ENCODE results near the gene ZEB1.
"Not testable (repeated sequence)": the region's sequence is repeated elsewhere in the genome, so short reads cannot be mapped to it uniquely, and the experiment has no call there.

The ZEB1 gene

DNA sequence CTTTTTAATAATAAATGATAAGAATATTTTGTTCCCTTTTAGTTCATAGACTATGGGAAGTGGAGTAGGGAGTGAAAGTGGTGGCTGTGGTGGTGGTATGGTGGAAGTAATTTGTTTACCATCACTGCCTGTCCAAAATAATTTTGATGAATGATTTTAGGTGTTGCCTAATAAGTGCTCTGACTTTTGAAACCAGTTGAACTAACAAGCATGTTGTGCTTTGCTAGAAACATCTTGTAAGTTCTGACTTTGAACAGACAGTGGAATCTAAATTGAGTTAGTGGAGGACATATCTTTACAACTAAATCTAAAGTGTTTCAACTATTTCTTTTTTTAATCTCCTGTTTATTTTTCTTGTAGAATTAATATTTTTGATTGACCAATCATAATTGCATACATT lies 49.7 kb downstream of the ZEB1 start:
- DNase-seq (ENCODE audit: low spot score), result no peak

- DNase-seq (ENCODE audit: low spot score), result no peak
Observed at GRCh38 chr10:31372439-31372838, 53.4 kb downstream of the ZEB1 start.

DNA sequence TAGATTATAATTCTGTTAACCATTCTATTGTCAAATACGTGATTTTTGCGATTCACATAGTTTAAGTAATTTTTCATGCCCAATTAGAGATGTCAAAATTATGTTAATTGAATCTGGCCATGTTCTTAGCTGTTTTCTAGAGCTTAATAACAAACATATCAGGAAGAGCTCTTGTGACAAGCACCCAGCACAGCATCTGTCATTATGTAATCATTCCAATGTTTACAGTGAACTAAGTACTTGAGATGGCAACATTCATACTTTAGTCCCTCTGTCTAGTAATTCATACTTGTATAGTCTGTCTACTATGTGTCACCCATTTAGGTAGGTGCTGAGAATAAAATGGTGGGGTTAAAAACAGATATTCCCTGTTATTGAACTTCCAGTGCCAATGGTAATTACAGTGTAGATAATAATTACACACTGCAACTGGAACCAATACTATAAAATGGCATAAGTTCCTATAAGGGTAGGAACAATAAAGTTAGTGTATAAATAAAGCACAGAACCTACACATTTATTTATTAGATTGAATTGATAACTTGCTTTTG lies 55.2 kb downstream of the ZEB1 start:
- no peak for DNase-seq (ENCODE audit: low spot score)

GRCh38 chr10:31381171-31381570 lies 62.2 kb downstream of the ZEB1 start:
- DNase-seq (ENCODE audit: low spot score), result no peak

- no peak for DNase-seq (ENCODE audit: low spot score)
Observed at GRCh38 chr10:31381766-31382316, 62.8 kb downstream of the ZEB1 start.

- DNase-seq (ENCODE audit: low spot score), result no peak
Observed at GRCh38 chr10:31383810-31384588, 65.0 kb downstream of the ZEB1 start.

DNA sequence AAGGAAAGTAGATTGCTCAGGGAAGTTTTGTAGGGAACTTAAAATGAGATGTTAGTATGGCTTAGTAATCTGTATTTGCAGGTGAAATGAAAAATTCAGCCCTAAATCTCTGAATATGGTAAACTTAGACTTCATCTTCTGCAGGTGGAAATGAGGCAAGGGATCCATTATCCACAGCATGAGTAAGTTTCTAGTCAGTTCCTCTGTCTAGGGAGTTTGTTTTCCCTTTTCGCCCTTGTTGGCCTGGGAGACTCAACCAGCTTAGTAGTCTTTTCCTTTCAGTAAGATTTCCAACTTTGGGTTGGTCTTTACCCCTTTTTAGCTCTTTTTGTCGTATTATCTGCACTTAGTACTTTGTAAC lies 65.6 kb downstream of the ZEB1 start:
- DNase-seq (ENCODE audit: low spot score), result no peak

DNA sequence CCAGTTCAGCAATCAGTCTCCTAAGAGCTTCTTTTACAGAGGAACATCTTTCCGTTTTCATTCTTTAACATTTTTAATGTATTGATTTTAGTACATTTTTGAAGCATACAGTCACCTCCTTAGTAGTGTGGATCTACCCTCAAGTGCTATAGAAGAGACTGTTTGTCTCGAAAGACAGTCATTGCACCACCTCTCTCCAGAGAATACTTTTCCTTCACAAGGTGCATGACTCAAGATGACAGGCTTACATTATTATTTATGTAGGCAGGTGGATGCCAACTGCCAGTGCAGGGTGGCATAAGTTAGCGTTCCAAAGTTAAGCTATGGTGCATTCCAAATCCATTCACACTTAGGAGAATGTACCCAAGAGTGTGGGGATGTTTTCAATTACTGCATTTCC lies 71.8 kb downstream of the ZEB1 start:
- no peak for DNase-seq (ENCODE audit: low spot score)

DNA sequence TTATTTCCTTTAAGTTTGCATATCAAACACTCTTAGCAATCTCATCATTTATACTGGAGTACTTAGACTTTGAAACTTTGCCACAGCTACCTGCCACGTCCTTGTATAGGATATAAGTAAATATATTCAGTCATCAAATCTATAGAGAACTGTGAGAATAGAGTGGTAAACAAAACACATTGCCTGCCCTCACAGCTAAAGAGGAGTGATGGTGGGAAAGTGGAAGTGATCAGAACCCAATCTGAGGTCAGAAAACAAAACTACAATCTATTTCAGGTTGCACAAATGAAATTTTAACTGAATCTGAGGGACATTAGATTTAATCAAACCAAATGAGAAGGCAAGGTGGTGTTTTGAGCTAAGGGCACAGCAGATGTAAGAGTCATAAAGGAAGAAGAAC lies 74.8 kb downstream of the ZEB1 start:
- no peak for DNase-seq (ENCODE audit: low spot score)

DNA sequence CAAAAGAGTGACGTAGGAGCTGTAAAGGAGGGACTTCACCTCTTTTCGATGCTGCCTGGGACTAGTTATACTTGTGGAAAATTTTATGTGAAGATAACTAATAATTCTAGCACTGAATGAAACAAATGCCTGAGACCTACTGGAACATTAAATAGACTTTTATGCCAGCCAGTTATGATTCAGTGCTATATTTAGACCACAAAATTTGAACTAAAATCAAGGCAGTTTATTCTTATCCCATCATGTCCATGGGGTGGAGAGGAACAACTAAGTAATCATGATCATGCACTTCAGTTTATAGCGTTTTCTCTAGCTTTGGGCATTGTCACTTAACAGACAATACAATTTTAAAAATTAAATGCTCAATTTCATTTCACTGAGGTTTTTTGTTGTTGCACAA lies 76.7 kb downstream of the ZEB1 start:
- DNase-seq (ENCODE audit: low spot score), result no peak

GRCh38 chr10:31396376-31396775 lies 77.4 kb downstream of the ZEB1 start:
- no peak for DNase-seq (ENCODE audit: low spot score)

GRCh38 chr10:31397852-31398251 lies 78.8 kb downstream of the ZEB1 start:
- DNase-seq (ENCODE audit: low spot score), result no peak

- no peak for DNase-seq (ENCODE audit: low spot score)
Observed at GRCh38 chr10:31399171-31399570, 80.2 kb downstream of the ZEB1 start.

GRCh38 chr10:31399631-31400030 lies 80.6 kb downstream of the ZEB1 start:
- no peak for DNase-seq (ENCODE audit: low spot score)

- no peak for DNase-seq (ENCODE audit: low spot score)
Observed at GRCh38 chr10:31401287-31401686, 82.3 kb downstream of the ZEB1 start.

- no peak for DNase-seq (ENCODE audit: low spot score)
Observed at GRCh38 chr10:31404640-31405039, 85.6 kb downstream of the ZEB1 start.

- DNase-seq (ENCODE audit: low spot score), result not testable (repeated sequence)
Observed at GRCh38 chr10:31405829-31406228, 86.8 kb downstream of the ZEB1 start.

- not testable (repeated sequence) for DNase-seq (ENCODE audit: low spot score)
Observed at GRCh38 chr10:31412397-31412796, 93.4 kb downstream of the ZEB1 start.

GRCh38 chr10:31413325-31413724 lies 94.3 kb downstream of the ZEB1 start:
- no peak for DNase-seq (ENCODE audit: low spot score)

DNA sequence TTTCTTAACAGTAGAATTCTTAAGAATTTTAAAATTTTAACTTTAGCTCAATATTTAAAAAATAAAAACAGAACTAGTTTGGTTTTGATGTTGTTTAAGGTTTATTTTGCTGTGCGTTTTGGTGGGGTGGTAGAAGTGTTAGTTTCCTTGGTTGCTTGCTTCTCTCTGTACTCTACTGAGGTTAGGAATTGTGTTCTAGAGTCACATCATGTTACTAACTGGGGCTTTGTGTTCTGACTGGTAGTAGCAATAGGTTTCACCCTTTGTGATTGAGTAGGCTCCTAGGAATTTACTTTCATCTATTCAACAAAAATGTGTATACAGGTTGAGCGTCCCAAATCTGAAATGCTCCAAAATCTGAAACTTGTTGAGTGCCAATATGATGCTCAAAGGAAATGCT lies 99.5 kb downstream of the ZEB1 start:
- DNase-seq (ENCODE audit: low spot score), result no peak

DNA sequence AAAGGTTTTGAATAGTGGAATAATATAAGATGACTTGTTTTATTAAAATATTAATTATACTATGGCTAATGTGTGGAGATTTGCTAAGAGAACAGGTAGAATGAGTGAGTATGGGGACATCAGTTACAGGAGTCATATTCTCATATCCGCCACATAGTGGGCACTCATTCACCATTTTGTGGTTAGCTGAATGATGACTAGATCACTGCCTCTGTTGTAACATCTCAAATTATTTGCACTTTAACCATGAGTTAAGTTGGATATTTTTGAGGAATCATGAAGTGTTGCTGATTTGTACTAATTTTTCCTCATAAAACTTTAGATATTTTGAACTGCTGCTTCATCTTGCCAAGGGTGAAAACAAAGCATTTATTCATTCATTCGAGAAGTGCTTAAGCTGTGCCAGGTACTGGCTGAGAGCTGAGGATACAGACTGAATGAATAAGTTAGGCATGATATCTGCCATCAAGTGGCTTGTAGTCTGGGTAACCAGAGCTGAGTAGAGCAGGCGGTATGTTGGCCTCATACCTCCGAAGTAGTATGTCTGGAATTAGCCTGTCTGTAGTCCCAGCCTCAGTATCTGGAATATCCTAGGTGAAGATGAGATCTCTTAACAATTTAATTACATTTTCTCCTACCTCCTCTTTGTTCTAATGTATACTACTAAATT lies 100.5 kb downstream of the ZEB1 start:
- no peak for DNase-seq (ENCODE audit: low spot score)

- no peak for DNase-seq (ENCODE audit: low spot score)
Observed at GRCh38 chr10:31421322-31421721, 102.3 kb downstream of the ZEB1 start.

GRCh38 chr10:31422634-31423033 lies 103.6 kb downstream of the ZEB1 start:
- no peak for DNase-seq (ENCODE audit: low spot score)
